HG02678 (cell line): ENCODE results near the gene VSNL1.

ENCODE experiments used
- ATAC-seq: cut with Tn5 transposase; IDR thresholded peaks from one replicate; pipeline ENCODE4 v1.9.1; 2021; ENCODE audit warnings: mild to moderate bottlenecking, moderate library complexity; ENCODE audit not compliant: unreplicated experiment

VSNL1 gene

DNA sequence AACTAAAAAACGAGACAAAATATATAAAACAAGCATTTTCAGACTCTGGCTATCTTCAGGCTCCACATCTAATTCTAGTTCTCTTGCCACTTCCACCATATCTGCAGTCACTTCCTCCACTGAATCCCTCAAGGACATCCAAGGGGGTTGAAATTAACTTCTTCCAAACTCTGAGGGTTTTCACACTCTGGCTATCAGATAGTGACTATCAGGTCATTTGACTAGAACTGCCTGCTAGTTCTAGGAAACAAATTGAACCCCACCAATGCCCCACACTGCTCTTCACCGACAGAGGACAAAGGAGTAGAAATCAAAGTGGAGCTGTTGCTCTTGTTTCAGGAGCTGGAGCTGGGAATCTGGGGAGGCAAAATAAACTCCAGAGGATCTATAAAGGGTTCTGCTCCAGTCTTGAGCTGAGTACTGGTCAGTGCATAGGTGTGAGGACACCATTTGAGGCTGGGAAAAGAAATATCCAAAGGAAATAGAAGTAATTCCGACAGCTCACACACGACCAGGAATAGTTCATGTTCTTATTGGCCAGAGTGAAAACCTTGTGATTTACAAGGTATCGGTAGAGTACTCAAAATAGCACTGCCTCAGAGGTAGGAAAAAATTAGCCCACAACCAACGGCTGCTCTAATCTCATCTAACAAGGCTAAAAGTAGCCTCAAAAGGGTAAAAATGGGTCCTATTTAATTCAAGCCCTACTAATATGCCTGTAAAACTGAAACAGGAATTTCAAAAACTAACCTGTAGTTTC lies 141.8 kb downstream of the VSNL1 start:
- ATAC-seq, result no peak

DNA sequence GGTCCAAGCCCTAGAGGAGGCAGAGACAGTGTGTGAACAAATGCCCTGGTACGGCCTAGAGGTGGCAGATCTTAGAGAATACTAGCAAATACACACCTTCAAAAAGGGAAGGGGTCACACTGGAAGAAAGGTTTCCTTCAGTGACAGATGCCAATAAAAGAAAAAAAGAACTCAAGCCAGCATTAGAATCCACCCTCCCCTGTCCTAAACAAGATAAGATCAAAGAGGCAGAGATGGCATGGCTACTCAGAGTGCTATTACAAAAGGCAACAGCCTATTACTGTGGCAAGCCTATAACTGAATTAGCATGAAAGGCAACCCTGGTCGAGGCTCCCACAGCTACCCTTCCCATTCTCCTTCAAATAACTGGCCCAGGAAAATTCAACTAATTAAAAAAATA lies 143.5 kb downstream of the VSNL1 start:
- no peak for ATAC-seq

DNA sequence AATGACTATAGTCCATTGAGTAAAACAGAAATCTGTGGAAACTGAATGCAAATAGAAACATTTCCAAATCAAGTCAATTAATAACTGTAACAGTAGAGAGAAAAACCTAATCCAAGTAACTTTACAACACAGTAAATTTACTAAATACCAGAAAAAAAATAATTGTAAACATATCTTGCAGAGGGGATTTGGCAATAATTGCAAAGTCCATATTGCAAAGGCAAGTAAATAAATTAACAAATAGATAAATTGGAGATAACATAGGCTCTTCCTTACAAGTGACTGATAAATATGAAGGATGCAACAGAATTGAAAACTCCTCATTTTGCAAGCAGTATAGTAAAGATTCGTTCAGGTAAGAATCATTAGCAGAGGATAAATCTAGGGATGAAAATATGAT lies 148.1 kb downstream of the VSNL1 start:
- no peak for ATAC-seq

DNA sequence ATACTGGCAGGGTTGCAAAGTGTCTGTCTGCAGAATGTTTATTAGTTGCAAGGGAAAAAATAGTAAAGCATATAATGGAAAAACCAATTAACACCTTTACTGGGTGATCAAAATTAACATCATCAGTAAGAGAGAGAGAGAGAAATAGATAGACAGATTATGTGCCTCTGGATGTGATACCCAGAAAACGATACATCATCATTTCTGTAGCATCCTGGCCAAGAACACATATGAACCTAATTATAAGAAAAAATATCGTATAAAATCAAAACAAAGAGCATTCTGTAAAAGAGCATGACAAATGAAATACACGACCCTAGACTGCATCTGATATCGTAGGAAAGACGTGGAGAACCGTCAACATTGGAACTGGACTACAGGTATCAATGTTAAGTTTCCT lies 148.5 kb downstream of the VSNL1 start:
- no peak for ATAC-seq

DNA sequence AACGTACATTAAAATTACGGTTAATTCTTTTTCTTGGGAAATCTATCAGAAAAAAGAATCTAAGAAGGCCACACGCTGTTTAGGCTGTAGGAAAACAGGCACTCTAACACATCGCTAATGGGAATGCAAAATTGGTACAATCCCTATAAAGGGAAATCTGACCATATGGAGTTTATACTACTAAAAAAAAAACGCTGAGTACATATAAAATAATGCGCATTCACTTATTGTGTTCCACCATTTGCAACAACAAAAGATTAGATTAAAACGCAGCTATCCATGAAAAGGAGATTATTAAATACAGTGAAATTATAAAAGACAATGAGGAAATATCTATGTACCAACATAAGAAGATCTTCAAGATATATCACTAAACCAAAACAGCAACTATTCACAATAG lies 150.3 kb downstream of the VSNL1 start:
- ATAC-seq, result no peak
